B cell (primary cell): ENCODE data around the gene CRACR2A. TPM values are rescaled to one million over a fixed set of nuclear protein-coding genes. Genes with fewer than 3 reads are reported as not detected.

Experiments
- ATAC-seq: fragments of 200-7000 bp; cut with Tn5 transposase; one replicate; pipeline ENCODE4 v1.10.0; 2021; ENCODE audit warnings: low read depth, mild to moderate bottlenecking, moderate number of reproducible peaks, moderate library complexity
- CTCF ChIA-PET: fragments of 350-600 bp; sonication (Branson Sonifier 250); formaldehyde crosslinking; loops from one replicate; lab custom pipeline; 2021; ENCODE audit warnings: antibody characterized with exemption, inconsistent platforms; lab: Charles Lee
- POLR2A ChIA-PET: fragments of 350-600 bp; sonication (Branson Sonifier 250); formaldehyde crosslinking; loops from one replicate; lab custom pipeline; 2021; ENCODE audit warnings: antibody characterized with exemption; lab: Charles Lee
- DNase-seq: peaks from one replicate; pipeline ENCODE4 v3.0.0; 2013
- H2AFZ ChIP-seq: 2 replicates; pipeline ENCODE4 v1.6.1; 2012; ENCODE audit warnings: mild to moderate bottlenecking, low read depth, low read length; ENCODE audit not compliant: insufficient read depth, poor library complexity, severe bottlenecking
- H3K27ac ChIP-seq, 2 donors: 1 replicate in 1 of 2; 2 replicates in 1 of 2; pipeline ENCODE4 v1.5.1; 2012 to 2013; ENCODE audit warnings: low read length in 2 of 2, mild to moderate bottlenecking in 2 of 2, moderate library complexity in 1 of 2
- H3K27me3 ChIP-seq, 4 experiments: fragments of 200-600 bp in 1 of 4; sonication (generic) in 1 of 4; replicated peaks in 1 of 4; 1 replicate in 2 of 4; 2 replicates in 2 of 4; pipeline versions ENCODE4 v1.6.1 to v1.7.0; 2013 to 2016; ENCODE audit warnings: low read length in 3 of 4, mild to moderate bottlenecking in 2 of 4, mixed read lengths in 1 of 4, moderate library complexity in 1 of 4; ENCODE audit not compliant: insufficient read depth in 4 of 4, control insufficient read depth in 3 of 4; ENCODE audit errors: control extremely low read depth in 1 of 4
- H3K36me3 ChIP-seq, 2 experiments: replicated peaks in 1 of 2; 1 replicate in 1 of 2; 2 replicates in 1 of 2; pipeline versions ENCODE4 v1.6.1 to v1.7.1; 2013; ENCODE audit warnings: low read length in 1 of 2; ENCODE audit not compliant: insufficient read depth in 2 of 2, control insufficient read depth in 1 of 2; ENCODE audit errors: control extremely low read depth in 1 of 2, extremely low read depth in 1 of 2
- H3K4me1 ChIP-seq, 2 donors: fragments of 200-600 bp in 1 of 2; sonication (generic) in 1 of 2; 1 replicate in 1 of 2; 2 replicates in 1 of 2; pipeline versions ENCODE4 v1.5.1 to v1.6.1; 2013 to 2017; ENCODE audit warnings: low read length in 2 of 2; ENCODE audit not compliant: control insufficient read depth in 2 of 2, insufficient read depth in 2 of 2
- H3K4me2 ChIP-seq: replicated peaks from 2 replicates; pipeline ENCODE3; 2012; ENCODE audit warnings: mild to moderate bottlenecking, low read depth, low read length; ENCODE audit not compliant: poor library complexity, severe bottlenecking
- H3K4me3 ChIP-seq, 5 experiments: fragments of 200-600 bp in 1 of 5; sonication (generic) in 1 of 5; 1 replicate in 3 of 5; 2 replicates in 2 of 5; pipeline versions ENCODE4 v1.5.1 to v1.7.0; 2011 to 2016; ENCODE audit warnings: low read length in 4 of 5, mild to moderate bottlenecking in 4 of 5, low read depth in 2 of 5, control low read depth in 1 of 5, moderate library complexity in 1 of 5; ENCODE audit not compliant: insufficient read depth in 1 of 5; ENCODE audit errors: control extremely low read depth in 1 of 5, extremely low read depth in 1 of 5
- H3K79me2 ChIP-seq: fragments of 200-600 bp; sonication (generic); one replicate; pipeline ENCODE4 v1.6.0; 2016; ENCODE audit warnings: low read length; ENCODE audit not compliant: control insufficient read depth, insufficient read depth
- H3K9ac ChIP-seq: fragments of 200-600 bp; sonication (generic); 2 replicates; pipeline ENCODE4 v1.6.1; 2017; ENCODE audit warnings: mild to moderate bottlenecking, low read length, moderate library complexity
- H3K9me3 ChIP-seq, 3 donors: one replicate each; pipeline versions ENCODE4 v1.6.1 to v1.7.1; 2013; ENCODE audit warnings: low read length in 2 of 3; ENCODE audit not compliant: control insufficient read depth in 2 of 3, insufficient read depth in 1 of 3; ENCODE audit errors: control extremely low read depth in 1 of 3
- H4K20me1 ChIP-seq: 2 replicates; pipeline ENCODE4 v1.6.0; 2012; ENCODE audit warnings: mild to moderate bottlenecking, low read length; ENCODE audit not compliant: insufficient read depth, control insufficient read depth, poor library complexity, severe bottlenecking
- H3K27ac Mint-ChIP-seq: one replicate; pipeline ENCODE4 v1.8.0; 2021; ENCODE audit warnings: mixed read lengths
- H3K27me3 Mint-ChIP-seq: one replicate; pipeline ENCODE4 v1.8.0; 2021; ENCODE audit warnings: mixed read lengths
- H3K4me1 Mint-ChIP-seq: one replicate; pipeline ENCODE4 v1.8.0; 2021; ENCODE audit warnings: mixed read lengths
- H3K4me3 Mint-ChIP-seq: one replicate; pipeline ENCODE4 v1.8.0; 2021; ENCODE audit warnings: mixed read lengths
- H3K9me3 Mint-ChIP-seq: one replicate; pipeline ENCODE4 v1.8.0; 2022; ENCODE audit warnings: mixed read lengths; ENCODE audit not compliant: insufficient read depth
- CTCF ChIP-seq: fragments of 200-600 bp; IDR thresholded peaks from one replicate; pipeline ENCODE4 v1.8.0; 2022; ENCODE audit warnings: antibody characterized with exemption, mild to moderate bottlenecking
- EZH2 ChIP-seq: IDR thresholded peaks from 2 replicates; pipeline ENCODE4 v1.6.1; 2012; ENCODE audit warnings: borderline replicate concordance, low read depth, mild to moderate bottlenecking, moderate library complexity, low read length; ENCODE audit not compliant: insufficient read depth, poor library complexity, severe bottlenecking
- WGBS: methylation state at CpG from one replicate; pipeline ENCODE4 v1.1.5; 2013; ENCODE audit warnings: missing lambda C conversion rate; ENCODE audit not compliant: insufficient coverage; 5-methylcytosine and 5-hydroxymethylcytosine counted together
- intact Hi-C: fragments of 100-400 bp; cut with micrococcal nuclease; formaldehyde crosslinking; loops from one replicate; pipeline ENCODE4 v1.10.0; 2022
- polyA plus RNA-seq: library from polyadenylated mRNA; depleted of rRNA; stranded (reverse); fragments of >200 nt; gene quantifications from 2 replicates; pipeline ENCODE4 v1.2.3, GENCODE V29; 2012
- total RNA-seq, 2 donors: library from RNA; stranded (reverse); fragments of 120-200 nt in 1 of 2; gene quantifications; 1 replicate in 1 of 2; 2 replicates in 1 of 2; pipeline versions ENCODE4 v1.2.3 to v1.2.4, GENCODE V29; 2013 to 2022

The CRACR2A gene
- total and polyA plus RNA-seq, 2 donors (not counting 1 experiment from before 2014, with no cell fraction given) = 15.2 to 26.1 TPM

- intact Hi-C loops = no loop called here
- Histone ChIP-seq H3K27ac (no peak overlapping the region), H3K9me3 (no peaks in the 10 kb centered on the region), H3K4me3 (no peak overlapping the region), H3K9ac (no peak overlapping the region), H4K20me1 (no peaks in the 10 kb centered on the region), H2AFZ (no peak overlapping the region), H3K79me2 (peaks cover 31% of the 10 kb centered on the region), H3K27me3 (no peaks in the 10 kb centered on the region), H3K4me1 (peaks cover 10 to 17% of the 10 kb centered on the region in 2 donors), H3K4me2 (no peak overlapping the region), H3K36me3 (no peaks in the 10 kb centered on the region)
- TF ChIP-seq EZH2 (no peak), CTCF (no peak)
- ATAC-seq (no peak), DNase-seq (no peak)
- H3K9me3 Mint-ChIP-seq = no peaks in the 10 kb centered on the region
- POLR2A ChIA-PET = no interaction called here
- CTCF ChIA-PET = interaction anchor here (1.5 kb wide), 1 partner anchor 457 kb away, joined by 5 read pairs; no protein-coding TSS in a partner anchor
- no peak overlapping the region for H3K27ac Mint-ChIP-seq
- H3K4me3 Mint-ChIP-seq = no peak overlapping the region
- 94% methylated on average over 2 of the region's 2 CpGs for WGBS
- H3K27me3 Mint-ChIP-seq = peaks cover 4% of the 10 kb centered on the region
- H3K4me1 Mint-ChIP-seq = peaks cover 14% of the 10 kb centered on the region
Measured at GRCh38 chr12:3757261-3757660, 4.4 kb upstream of the CRACR2A start.

GRCh38 chr12:3755898-3756297 is 3.0 kb upstream of the CRACR2A start:
- TF ChIP-seq EZH2 = no peak
- no peak for TF ChIP-seq CTCF
- Mint-ChIP-seq H3K27me3 (peaks cover 2% of the 10 kb centered on the region), H3K4me1 (peaks cover 28% of the 10 kb centered on the region), H3K4me3 (no peak overlapping the region), H3K9me3 (no peaks in the 10 kb centered on the region), H3K27ac (no peak overlapping the region)
- ATAC-seq (no peak), DNase-seq (no peak)
- H3K9me3 ChIP-seq = no peaks in the 10 kb centered on the region
- H3K9ac ChIP-seq = no peak overlapping the region
- no peaks in the 10 kb centered on the region for H3K27me3 ChIP-seq
- H3K79me2 ChIP-seq = peaks cover 44% of the 10 kb centered on the region
- no peak overlapping the region for H3K4me2 ChIP-seq
- WGBS = 100% methylated on average over 3 of the region's 3 CpGs
- intact Hi-C loops = no loop called here
- no peak overlapping the region for H3K4me3 ChIP-seq
- H2AFZ ChIP-seq = no peak overlapping the region
- no peaks in the 10 kb centered on the region for H4K20me1 ChIP-seq
- POLR2A ChIA-PET = no interaction called here
- CTCF ChIA-PET = interaction anchor here (1.2 kb wide), 1 partner anchor 456 kb away, joined by 4 read pairs; no protein-coding TSS in a partner anchor
- no peak overlapping the region for H3K27ac ChIP-seq
- peaks cover 20 to 29% of the 10 kb centered on the region in 2 donors for H3K4me1 ChIP-seq
- no peaks in the 10 kb centered on the region for H3K36me3 ChIP-seq
